H1 (cell line): ENCODE data around the gene PKMYT1. TPM values are rescaled to one million over a fixed set of nuclear protein-coding genes. Genes with fewer than 3 reads are reported as not detected.

Experiments used
- CTCF ChIA-PET: fragments of 300-600 bp; sonication (Branson Sonifier 250); formaldehyde crosslinking; loops from one replicate; lab custom pipeline; 2021; ENCODE audit not compliant: partially characterized antibody; lab: Charles Lee
- POLR2A ChIA-PET: fragments of 300-600 bp; sonication (Branson Sonifier 250); formaldehyde crosslinking; loops from one replicate; lab custom pipeline; 2021; ENCODE audit warnings: inconsistent platforms; ENCODE audit not compliant: partially characterized antibody; lab: Charles Lee
- DNase-seq, 2 experiments: peaks; one replicate each; pipeline versions ENCODE4 v3.0.0 to v3.0.0-alpha.2; 2010 to 2022; ENCODE audit warnings: low spot score in 2 of 2, low read depth in 1 of 2, mixed read lengths in 1 of 2
- FAIRE-seq: peaks from 2 replicates; lab custom pipeline; 2011; peaks lifted over from hg19 to GRCh38; lab: Jason Lieb, UNC
- H2AFZ ChIP-seq: 2 replicates; pipeline ENCODE4 v1.8.1; 2012; ENCODE audit warnings: low read length, inconsistent platforms
- H2AK5ac ChIP-seq: 2 replicates; pipeline ENCODE4 v1.6.1; 2013; ENCODE audit warnings: low read depth, low read length
- H2BK120ac ChIP-seq: replicated peaks from 2 replicates; pipeline ENCODE3; 2013; ENCODE audit warnings: low read depth, low read length, inconsistent platforms
- H2BK12ac ChIP-seq: 2 replicates; pipeline ENCODE4 v1.6.1; 2013; ENCODE audit warnings: low read depth, low read length
- H2BK15ac ChIP-seq: 2 replicates; pipeline ENCODE4 v1.6.1; 2013; ENCODE audit warnings: low read length
- H2BK20ac ChIP-seq: 2 replicates; pipeline ENCODE4 v1.6.1; 2013; ENCODE audit warnings: low read length
- H2BK5ac ChIP-seq: 2 replicates; pipeline ENCODE4 v1.6.1; 2013; ENCODE audit warnings: low read depth, low read length
- H3K14ac ChIP-seq: 2 replicates; pipeline ENCODE4 v1.6.1; 2013; ENCODE audit warnings: inconsistent platforms; ENCODE audit not compliant: insufficient read length
- H3K18ac ChIP-seq: 2 replicates; pipeline ENCODE4 v1.6.1; 2013; ENCODE audit warnings: low read length; ENCODE audit errors: extremely low read depth
- H3K23ac ChIP-seq: 2 replicates; pipeline ENCODE4 v1.6.1; 2013; ENCODE audit warnings: inconsistent platforms; ENCODE audit not compliant: insufficient read length
- H3K23me2 ChIP-seq: 2 replicates; pipeline ENCODE4 v1.6.1; 2013; ENCODE audit warnings: low read depth, low read length
- H3K27ac ChIP-seq: 2 replicates; pipeline ENCODE4 v1.6.1; 2011; ENCODE audit warnings: low read depth, low read length, inconsistent platforms
- H3K27me3 ChIP-seq, 4 experiments: replicated peaks in 1 of 4; 1 replicate in 1 of 4; 2 replicates in 3 of 4; pipeline versions ENCODE4 v1.6.1 to v1.8.1; 2011 to 2013; ENCODE audit warnings: low read length in 3 of 4, mild to moderate bottlenecking in 3 of 4, inconsistent platforms in 2 of 4, mixed read lengths in 2 of 4, moderate library complexity in 1 of 4; ENCODE audit not compliant: control insufficient read depth in 3 of 4, insufficient read depth in 3 of 4; ENCODE audit errors: extremely low read depth in 1 of 4
- H3K36me3 ChIP-seq, 4 experiments: 2 replicates each; pipeline versions ENCODE4 v1.6.1 to v1.8.1; 2011 to 2013; ENCODE audit warnings: mild to moderate bottlenecking in 4 of 4, low read length in 3 of 4, moderate library complexity in 2 of 4, control low read depth in 1 of 4, inconsistent platforms in 1 of 4; ENCODE audit not compliant: insufficient read depth in 4 of 4, control insufficient read depth in 2 of 4
- H3K4ac ChIP-seq: replicated peaks from 2 replicates; pipeline ENCODE3; 2013; ENCODE audit warnings: low read length, low read depth, mixed read lengths, inconsistent platforms; ENCODE audit not compliant: insufficient read length
- H3K4me1 ChIP-seq, 4 experiments: replicated peaks in 1 of 4; 1 replicate in 1 of 4; 2 replicates in 3 of 4; pipeline versions ENCODE4 v1.6.1 to v1.8.1; 2011 to 2013; ENCODE audit warnings: low read length in 3 of 4, inconsistent platforms in 2 of 4, mixed read lengths in 1 of 4; ENCODE audit not compliant: insufficient read depth in 4 of 4, control insufficient read depth in 3 of 4
- H3K4me2 ChIP-seq, 2 experiments: 2 replicates each; pipeline versions ENCODE4 v1.6.1 to v1.8.1; 2011 to 2013; ENCODE audit warnings: low read depth in 2 of 2, low read length in 2 of 2, control low read depth in 1 of 2, inconsistent platforms in 1 of 2, mild to moderate bottlenecking in 1 of 2; ENCODE audit not compliant: insufficient read depth in 1 of 2
- H3K4me3 ChIP-seq, 4 experiments: fragments of 200-600, 300-600 bp in 1 of 4; sonication (generic), shearing (Covaris generic), sonication (Bioruptor Twin) in 1 of 4; 2 replicates each; pipeline versions ENCODE4 v1.5.1 to v1.8.1; 2011 to 2016; ENCODE audit warnings: low read length in 4 of 4, low read depth in 3 of 4, control low read depth in 2 of 4, inconsistent platforms in 2 of 4, mild to moderate bottlenecking in 2 of 4, mixed read lengths in 1 of 4, moderate library complexity in 1 of 4; ENCODE audit not compliant: insufficient read depth in 2 of 4; ENCODE audit errors: extremely low read depth in 1 of 4
- H3K56ac ChIP-seq: replicated peaks from 2 replicates; pipeline ENCODE3; 2013; ENCODE audit warnings: low read depth, mild to moderate bottlenecking, mixed read lengths, low read length, inconsistent platforms; ENCODE audit not compliant: insufficient read length
- H3K79me1 ChIP-seq: 2 replicates; pipeline ENCODE4 v1.6.1; 2013; ENCODE audit warnings: low read depth, low read length, control low read depth
- H3K79me2 ChIP-seq, 2 experiments: 2 replicates each; pipeline versions ENCODE4 v1.6.1 to v1.8.1; 2012 to 2013; ENCODE audit warnings: low read length in 2 of 2, mild to moderate bottlenecking in 2 of 2, inconsistent platforms in 1 of 2; ENCODE audit not compliant: insufficient read depth in 2 of 2, control insufficient read depth in 1 of 2
- H3K9ac ChIP-seq, 4 experiments: replicated peaks in 1 of 4; 1 replicate in 1 of 4; 2 replicates in 3 of 4; pipeline versions ENCODE4 v1.6.1 to v1.8.1; 2011 to 2013; ENCODE audit warnings: low read depth in 3 of 4, low read length in 3 of 4, control low read depth in 2 of 4, mild to moderate bottlenecking in 2 of 4, moderate library complexity in 2 of 4, inconsistent platforms in 1 of 4; ENCODE audit errors: extremely low read depth in 1 of 4
- H3K9me3 ChIP-seq, 2 experiments: 2 replicates each; pipeline versions ENCODE4 v1.6.1 to v1.8.1; 2012 to 2013; ENCODE audit warnings: mild to moderate bottlenecking in 2 of 2, moderate library complexity in 2 of 2, control low read depth in 1 of 2, inconsistent platforms in 1 of 2, low read depth in 1 of 2, low read length in 1 of 2, mixed read lengths in 1 of 2; ENCODE audit not compliant: insufficient read depth in 2 of 2
- H4K20me1 ChIP-seq, 2 experiments: replicated peaks in 1 of 2; 2 replicates each; pipeline versions ENCODE3 to v1.8.1; 2011 to 2013; ENCODE audit warnings: inconsistent platforms in 2 of 2, low read length in 2 of 2, mild to moderate bottlenecking in 1 of 2; ENCODE audit not compliant: insufficient read depth in 2 of 2, control insufficient read depth in 1 of 2
- H4K5ac ChIP-seq: 2 replicates; pipeline ENCODE4 v1.6.1; 2013; ENCODE audit warnings: low read length, low read depth, mixed read lengths, inconsistent platforms; ENCODE audit not compliant: insufficient read length
- H4K8ac ChIP-seq: 2 replicates; pipeline ENCODE4 v1.8.0; 2013; ENCODE audit warnings: mild to moderate bottlenecking, moderate library complexity, low read length, inconsistent platforms; ENCODE audit not compliant: insufficient read depth; ENCODE audit errors: extremely low read depth
- H4K91ac ChIP-seq: replicated peaks from 2 replicates; pipeline ENCODE3; 2013; ENCODE audit warnings: low read length, mixed read lengths, inconsistent platforms; ENCODE audit not compliant: insufficient read length
- ASH2L ChIP-seq: fragments of 200-600, 300-600 bp; sonication (generic); IDR thresholded peaks from one replicate; pipeline ENCODE4 v1.7.1; 2017; ENCODE audit warnings: low read length
- BCL11A ChIP-seq, 2 experiments: IDR thresholded peaks; one replicate each; pipeline ENCODE4 v1.6.1; 2011; ENCODE audit warnings: low read depth in 2 of 2, low read length in 2 of 2, mild to moderate bottlenecking in 2 of 2
- EGR1 ChIP-seq: IDR thresholded peaks from 2 replicates; pipeline ENCODE4 v1.6.1; 2011; ENCODE audit warnings: low read depth, low read length, borderline replicate concordance
- GABPA ChIP-seq: IDR thresholded peaks from 2 replicates; pipeline ENCODE4 v1.6.1; 2011; ENCODE audit warnings: mild to moderate bottlenecking, low read length, moderate library complexity, borderline replicate concordance; ENCODE audit not compliant: insufficient read depth
- KDM5A ChIP-seq: fragments of 200-600 bp; IDR thresholded peaks from 2 replicates; pipeline ENCODE4 v1.7.1; 2012; ENCODE audit warnings: mild to moderate bottlenecking, low read length, inconsistent platforms, mixed read lengths
- WGBS, 2 experiments: shearing (Covaris generic) in 1 of 2; methylation state at CpG; one replicate each; pipeline versions ENCODE4 v1.1.6 to v1.1.7; 2013 to 2015; ENCODE audit warnings: low lambda C conversion rate in 2 of 2, mixed read lengths in 2 of 2, inconsistent platforms in 1 of 2, low coverage in 1 of 2, missing lambda C conversion rate in 1 of 2; ENCODE audit not compliant: insufficient replicate concordance in 2 of 2, insufficient coverage in 1 of 2, insufficient read length in 1 of 2; ENCODE audit errors: extremely low coverage in 1 of 2, missing lambda C conversion rate in 1 of 2; 5-methylcytosine and 5-hydroxymethylcytosine counted together
- polyA plus RNA-seq, 7 experiments: library from polyadenylated mRNA; depleted of rRNA in 3 of 7; stranded (reverse) in 5 of 7; unstranded in 2 of 7; fragments of >200 nt in 5 of 7; fragments of 200-250 nt in 2 of 7; gene quantifications; 1 replicate in 5 of 7; 2 replicates in 1 of 7; 4 replicates in 1 of 7; pipeline versions ENCODE4 v1.2.1 to v1.2.3, GENCODE V29; 2011 to 2013; ENCODE audit warnings: missing spikeins in 2 of 7, mixed read lengths in 2 of 7
- total RNA-seq: library from RNA; stranded (reverse); fragmentation: NEBNext Ultra II Directional; extraction: Animal tissue kit (Norgen Biotek cat#: 25700); gene quantifications from 2 replicates; pipeline ENCODE4 v1.2.1, GENCODE V29; 2021
- TF ChIP-seq, protein P1 (sequence below): IDR thresholded peaks from 2 replicates; pipeline ENCODE4 v1.6.1; 2012; ENCODE audit warnings: inconsistent platforms
- TF ChIP-seq, protein P2 (sequence below), 3 experiments: IDR thresholded peaks; 1 replicate in 2 of 3; 2 replicates in 1 of 3; pipeline versions ENCODE4 v1.5.1 to v1.6.1; 2011; ENCODE audit warnings: low read length in 3 of 3, mild to moderate bottlenecking in 3 of 3, inconsistent platforms in 2 of 3, low read depth in 1 of 3, moderate library complexity in 1 of 3; ENCODE audit not compliant: insufficient read depth in 1 of 3; ENCODE audit errors: control extremely low read depth in 1 of 3

Gene PKMYT1
- total and polyA plus RNA-seq, 2 of the 8 experiments (the other 6 are each of a cell fraction or from before 2014, with no cell fraction given), result 74.7 to 85.2 TPM

DNA sequence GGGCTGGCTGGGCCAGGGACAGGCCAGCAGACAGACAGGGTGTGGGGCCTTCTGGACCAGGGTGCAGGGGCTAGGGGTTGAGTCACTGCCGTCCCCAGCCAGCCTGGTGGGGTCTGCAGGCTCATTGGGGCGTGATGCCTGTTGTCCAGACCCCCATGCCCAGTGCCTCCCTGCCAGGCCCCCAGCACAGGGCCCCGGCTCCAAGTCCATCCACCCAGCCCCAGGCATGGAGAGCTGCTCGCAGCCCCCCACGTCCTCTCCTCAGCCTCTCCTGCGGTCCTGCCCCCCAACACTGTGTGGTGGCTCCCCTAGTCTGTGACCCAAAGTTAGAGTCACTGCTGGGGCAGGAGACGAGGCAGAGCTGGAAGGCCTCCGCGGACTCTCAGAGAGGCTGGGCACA, 7.0 kb upstream of the PKMYT1 start:
- POLR2A ChIA-PET, result interaction anchor here (0.5 to 15.2 kb wide), 10 partner anchors 10 to 36 kb away, joined by 3 to 200 read pairs (median 3); partner anchors contain the start of genes CLDN6, HCFC1R1, THOC6 and TNFRSF12A
- H2BK20ac ChIP-seq, result no peak overlapping the region
- CTCF ChIA-PET, result interaction anchor here (0.9 to 5.2 kb wide), 5 partner anchors 10 to 41 kb away, joined by 3 to 24 read pairs (median 4); partner anchors contain the start of genes CLDN6 and CLDN9
- H3K36me3 ChIP-seq, result no peaks in the 10 kb centered on the region
- no peaks in the 10 kb centered on the region for H4K20me1 ChIP-seq
- no peaks in the 10 kb centered on the region for H3K9me3 ChIP-seq
- H3K9ac ChIP-seq, result no peak overlapping the region
- H3K14ac ChIP-seq, result no peak overlapping the region
- no peak overlapping the region for H3K4me2 ChIP-seq
- no peaks in the 10 kb centered on the region for H3K79me2 ChIP-seq
- H3K27ac ChIP-seq, result no peak overlapping the region
- no peak overlapping the region for H3K23ac ChIP-seq
- DNase-seq, result no peak
- no peak overlapping the region for H4K8ac ChIP-seq
- no peak overlapping the region for H2AFZ ChIP-seq
- H3K79me1 ChIP-seq, result no peaks in the 10 kb centered on the region
- H3K4me1 ChIP-seq, result peaks cover 3 to 28% (median 23%) of the 10 kb centered on the region in 4 experiments
- H2BK12ac ChIP-seq, result 0 out of 2 replicates have a peak overlapping the region, but pooled peaks have one; percentile 27
- 93% methylated on average over 9 of the region's 9 CpGs; no CpG with 5 or more reads in 1 of the 2 experiments for WGBS, 2 experiments
- H3K27me3 ChIP-seq, result no peaks in the 10 kb centered on the region; a peak in 1 of 7 replicates
- no peaks in the 10 kb centered on the region; the same call in 1 of the 2 replicates for H3K23me2 ChIP-seq
- no peak overlapping the region for H2BK5ac ChIP-seq
- no peak overlapping the region for H2BK120ac ChIP-seq
- H3K4ac ChIP-seq, result no peak overlapping the region
- H3K18ac ChIP-seq, result no peak overlapping the region
- no peak overlapping the region for H4K5ac ChIP-seq
- H3K4me3 ChIP-seq, result no peak overlapping the region
- no peak for TF ChIP-seq BCL11A (IDR thresholded peaks at IDR 0.05; ENCODE audit: low read depth in 2 of 2, low read length in 2 of 2)
- TF ChIP-seq EGR1, result no peak
- TF ChIP-seq, protein P1, sequence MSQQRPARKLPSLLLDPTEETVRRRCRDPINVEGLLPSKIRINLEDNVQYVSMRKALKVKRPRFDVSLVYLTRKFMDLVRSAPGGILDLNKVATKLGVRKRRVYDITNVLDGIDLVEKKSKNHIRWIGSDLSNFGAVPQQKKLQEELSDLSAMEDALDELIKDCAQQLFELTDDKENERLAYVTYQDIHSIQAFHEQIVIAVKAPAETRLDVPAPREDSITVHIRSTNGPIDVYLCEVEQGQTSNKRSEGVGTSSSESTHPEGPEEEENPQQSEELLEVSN, result no peak
- TF ChIP-seq KDM5A, result no peak
- TF ChIP-seq ASH2L, result no peak
- TF ChIP-seq, protein P2, sequence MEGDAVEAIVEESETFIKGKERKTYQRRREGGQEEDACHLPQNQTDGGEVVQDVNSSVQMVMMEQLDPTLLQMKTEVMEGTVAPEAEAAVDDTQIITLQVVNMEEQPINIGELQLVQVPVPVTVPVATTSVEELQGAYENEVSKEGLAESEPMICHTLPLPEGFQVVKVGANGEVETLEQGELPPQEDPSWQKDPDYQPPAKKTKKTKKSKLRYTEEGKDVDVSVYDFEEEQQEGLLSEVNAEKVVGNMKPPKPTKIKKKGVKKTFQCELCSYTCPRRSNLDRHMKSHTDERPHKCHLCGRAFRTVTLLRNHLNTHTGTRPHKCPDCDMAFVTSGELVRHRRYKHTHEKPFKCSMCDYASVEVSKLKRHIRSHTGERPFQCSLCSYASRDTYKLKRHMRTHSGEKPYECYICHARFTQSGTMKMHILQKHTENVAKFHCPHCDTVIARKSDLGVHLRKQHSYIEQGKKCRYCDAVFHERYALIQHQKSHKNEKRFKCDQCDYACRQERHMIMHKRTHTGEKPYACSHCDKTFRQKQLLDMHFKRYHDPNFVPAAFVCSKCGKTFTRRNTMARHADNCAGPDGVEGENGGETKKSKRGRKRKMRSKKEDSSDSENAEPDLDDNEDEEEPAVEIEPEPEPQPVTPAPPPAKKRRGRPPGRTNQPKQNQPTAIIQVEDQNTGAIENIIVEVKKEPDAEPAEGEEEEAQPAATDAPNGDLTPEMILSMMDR (IDR thresholded peaks at IDR 0.05; ENCODE audit: control extremely low read depth in 1 of 3, insufficient read depth in 1 of 3, low read depth in 1 of 3, low read length in 3 of 3), result no peak
- no peak for TF ChIP-seq GABPA
- H2AK5ac ChIP-seq, result no peak overlapping the region
- H3K56ac ChIP-seq, result no peak overlapping the region
- H2BK15ac ChIP-seq, result no peak overlapping the region
- H4K91ac ChIP-seq, result no peak overlapping the region
- FAIRE-seq, result no peak
